Peyer's patch (tissue), 4 donors: Measurements from ENCODE around the gene VSTM2L. TPM values are rescaled to one million over a fixed set of nuclear protein-coding genes. Genes with fewer than 3 reads are reported as not detected.

Experiments
- DNase-seq, 3 donors: peaks; one replicate each; pipeline ENCODE4 v3.0.0-alpha.2; 2017 to 2019
- H3K27ac ChIP-seq, 4 donors: fragments of 200-600 bp; sonication (generic); one replicate each; pipeline ENCODE4 v1.5.1; 2016 to 2019
- H3K27me3 ChIP-seq, 2 donors: fragments of 200-600 bp; sonication (generic); one replicate each; pipeline ENCODE4 v1.5.1; 2019
- H3K36me3 ChIP-seq, 3 donors: fragments of 200-600 bp; sonication (generic); one replicate each; pipeline ENCODE4 v1.5.1; 2016 to 2019
- H3K4me1 ChIP-seq, 4 donors: fragments of 200-600 bp; sonication (generic); one replicate each; pipeline ENCODE4 v1.5.1; 2016 to 2019
- H3K4me3 ChIP-seq, 4 donors: fragments of 200-600 bp; sonication (generic); 1 replicate in 3 of 4; 2 replicates in 1 of 4; pipeline ENCODE4 v1.5.1; 2016 to 2019; ENCODE audit warnings: mild to moderate bottlenecking in 1 of 4
- H3K9me3 ChIP-seq, 4 donors: fragments of 200-600 bp; sonication (generic); one replicate each; pipeline ENCODE4 v1.5.1; 2016 to 2019; ENCODE audit warnings: mild to moderate bottlenecking in 1 of 4
- CTCF ChIP-seq, 6 experiments: fragments of 450-650 bp in 4 of 6; fragments of 200-600 bp in 2 of 6; sonication (generic) in 1 of 6; IDR thresholded peaks; one replicate each; pipeline ENCODE4 v1.5.1; 2017 to 2019; ENCODE audit warnings: antibody characterized with exemption in 6 of 6, mild to moderate bottlenecking in 3 of 6, moderate library complexity in 1 of 6
- POLR2A ChIP-seq, 2 donors: fragments of 450-650 bp; IDR thresholded peaks; one replicate each; pipeline ENCODE4 v1.5.1; 2017; ENCODE audit warnings: antibody characterized with exemption in 2 of 2, mild to moderate bottlenecking in 2 of 2, moderate library complexity in 2 of 2
- total RNA-seq, 4 donors: library from RNA; depleted of rRNA; stranded (reverse); fragments of >200 nt; gene quantifications; one replicate each; pipeline ENCODE4 v1.1.0, GENCODE V29; 2016

The VSTM2L gene
- total RNA-seq, 4 donors from 2014 or later, result 0.57 to 3.7 (median 0.80) TPM; not detected in 1

GRCh38 chr20:37926612-37927011, 23.7 kb downstream of the VSTM2L start:
- DNase-seq, result no peak
- no peaks in the 10 kb centered on the region for H3K9me3 ChIP-seq
- no peak for TF ChIP-seq POLR2A (IDR thresholded peaks at IDR 0.05)
- TF ChIP-seq CTCF (IDR thresholded peaks at IDR 0.05), result no peak
- no peak overlapping the region for H3K4me3 ChIP-seq
- no peaks in the 10 kb centered on the region for H3K36me3 ChIP-seq
- H3K27me3 ChIP-seq, result no peaks in the 10 kb centered on the region
- H3K4me1 ChIP-seq, result no peaks in the 10 kb centered on the region
- H3K27ac ChIP-seq, result no peak overlapping the region

- H3K9me3 ChIP-seq, result no peaks in the 10 kb centered on the region
- no peak for DNase-seq
- H3K4me1 ChIP-seq, result no peaks in the 10 kb centered on the region
- H3K27ac ChIP-seq, result no peak overlapping the region
- TF ChIP-seq CTCF (IDR thresholded peaks at IDR 0.05) (no peak), POLR2A (IDR thresholded peaks at IDR 0.05) (no peak)
- H3K27me3 ChIP-seq, result no peaks in the 10 kb centered on the region
- H3K36me3 ChIP-seq, result no peaks in the 10 kb centered on the region
- no peak overlapping the region for H3K4me3 ChIP-seq
Measured at GRCh38 chr20:37927410-37928095, 24.6 kb downstream of the VSTM2L start.

GRCh38 chr20:37928996-37929682, 26.2 kb downstream of the VSTM2L start:
- TF ChIP-seq POLR2A (IDR thresholded peaks at IDR 0.05) (no peak), CTCF (IDR thresholded peaks at IDR 0.05) (no peak)
- no peak for DNase-seq
- Histone ChIP-seq H3K9me3 (no peaks in the 10 kb centered on the region), H3K4me1 (no peaks in the 10 kb centered on the region), H3K36me3 (no peaks in the 10 kb centered on the region), H3K27ac (no peak overlapping the region), H3K27me3 (no peaks in the 10 kb centered on the region), H3K4me3 (no peak overlapping the region)

GRCh38 chr20:37929683-37930014, 26.7 kb downstream of the VSTM2L start:
- TF ChIP-seq POLR2A (IDR thresholded peaks at IDR 0.05) (no peak), CTCF (IDR thresholded peaks at IDR 0.05) (no peak)
- DNase-seq, result no peak
- no peaks in the 10 kb centered on the region for H3K27me3 ChIP-seq
- H3K4me3 ChIP-seq, result no peak overlapping the region
- H3K36me3 ChIP-seq, result no peaks in the 10 kb centered on the region
- H3K27ac ChIP-seq, result no peak overlapping the region
- H3K4me1 ChIP-seq, result no peaks in the 10 kb centered on the region
- H3K9me3 ChIP-seq, result no peaks in the 10 kb centered on the region

- H3K4me3 ChIP-seq, result no peak overlapping the region
- no peaks in the 10 kb centered on the region for H3K9me3 ChIP-seq
- H3K27ac ChIP-seq, result no peak overlapping the region
- TF ChIP-seq CTCF (IDR thresholded peaks at IDR 0.05), result no peak
- no peak for TF ChIP-seq POLR2A (IDR thresholded peaks at IDR 0.05)
- DNase-seq, result no peak
- H3K36me3 ChIP-seq, result no peaks in the 10 kb centered on the region
- H3K4me1 ChIP-seq, result no peaks in the 10 kb centered on the region
- no peaks in the 10 kb centered on the region for H3K27me3 ChIP-seq
Measured at GRCh38 chr20:37931153-37931922, 28.4 kb downstream of the VSTM2L start.
